WERI-Rb-1 (cell line): ENCODE measurements around the gene HSPH1.

Source experiments
- DNase-seq: peaks from one replicate; pipeline ENCODE4 v3.0.0-alpha.2; 2020
- H3K27ac ChIP-seq: fragments of 250-450 bp; sonication (Bioruptor Pico); 2 replicates; pipeline ENCODE4 v1.5.1; 2020; ENCODE audit warnings: mild to moderate bottlenecking, moderate library complexity
- H3K27me3 ChIP-seq: fragments of 250-450 bp; sonication (Bioruptor Pico); 2 replicates; pipeline ENCODE4 v1.5.1; 2021; ENCODE audit warnings: mild to moderate bottlenecking, low read depth, moderate library complexity; ENCODE audit not compliant: insufficient read depth, severe bottlenecking
- H3K36me3 ChIP-seq: fragments of 250-450 bp; sonication (Bioruptor Pico); 2 replicates; pipeline ENCODE4 v1.5.1; 2020; ENCODE audit warnings: mild to moderate bottlenecking, moderate library complexity
- H3K4me3 ChIP-seq: 2 replicates; pipeline ENCODE4 v1.5.1; 2011; ENCODE audit warnings: low read depth, mild to moderate bottlenecking, control low read depth, low read length
- H3K9me3 ChIP-seq: fragments of 250-450 bp; sonication (Bioruptor Pico); 2 replicates; pipeline ENCODE4 v1.5.1; 2021; ENCODE audit warnings: mild to moderate bottlenecking, moderate library complexity; ENCODE audit not compliant: severe bottlenecking
- TF ChIP-seq, protein P1 (sequence below): IDR thresholded peaks from 2 replicates; pipeline ENCODE4 v1.5.1; 2011; ENCODE audit warnings: low read depth, mild to moderate bottlenecking, control low read depth, inconsistent platforms, low read length

Gene HSPH1

DNA sequence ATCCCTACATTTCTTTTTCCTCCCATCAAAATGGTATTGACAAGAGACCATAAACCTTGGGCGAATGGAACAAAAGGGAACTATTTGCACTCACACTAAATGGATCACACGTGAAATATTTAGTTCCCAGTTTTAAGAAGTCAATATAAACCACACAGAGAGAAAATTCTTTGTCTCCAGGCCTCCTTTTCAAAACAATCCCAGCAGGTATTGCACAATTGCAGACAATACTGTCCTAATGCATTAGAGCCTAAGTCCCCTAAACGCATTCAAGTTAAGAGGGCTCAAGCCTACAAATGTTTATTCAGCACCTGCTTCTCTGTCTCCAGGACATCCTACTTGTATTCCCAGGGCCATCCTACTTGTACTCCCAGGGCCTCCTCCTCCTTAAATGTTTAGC, 36.8 kb upstream of the HSPH1 start:
- Histone ChIP-seq H3K36me3 (no peaks in the 10 kb centered on the region), H3K4me3 (no peak overlapping the region), H3K9me3 (no peaks in the 10 kb centered on the region), H3K27me3 (no peaks in the 10 kb centered on the region), H3K27ac (no peak overlapping the region)
- TF ChIP-seq, protein P1, sequence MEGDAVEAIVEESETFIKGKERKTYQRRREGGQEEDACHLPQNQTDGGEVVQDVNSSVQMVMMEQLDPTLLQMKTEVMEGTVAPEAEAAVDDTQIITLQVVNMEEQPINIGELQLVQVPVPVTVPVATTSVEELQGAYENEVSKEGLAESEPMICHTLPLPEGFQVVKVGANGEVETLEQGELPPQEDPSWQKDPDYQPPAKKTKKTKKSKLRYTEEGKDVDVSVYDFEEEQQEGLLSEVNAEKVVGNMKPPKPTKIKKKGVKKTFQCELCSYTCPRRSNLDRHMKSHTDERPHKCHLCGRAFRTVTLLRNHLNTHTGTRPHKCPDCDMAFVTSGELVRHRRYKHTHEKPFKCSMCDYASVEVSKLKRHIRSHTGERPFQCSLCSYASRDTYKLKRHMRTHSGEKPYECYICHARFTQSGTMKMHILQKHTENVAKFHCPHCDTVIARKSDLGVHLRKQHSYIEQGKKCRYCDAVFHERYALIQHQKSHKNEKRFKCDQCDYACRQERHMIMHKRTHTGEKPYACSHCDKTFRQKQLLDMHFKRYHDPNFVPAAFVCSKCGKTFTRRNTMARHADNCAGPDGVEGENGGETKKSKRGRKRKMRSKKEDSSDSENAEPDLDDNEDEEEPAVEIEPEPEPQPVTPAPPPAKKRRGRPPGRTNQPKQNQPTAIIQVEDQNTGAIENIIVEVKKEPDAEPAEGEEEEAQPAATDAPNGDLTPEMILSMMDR: no peak
- no peak for DNase-seq

DNA sequence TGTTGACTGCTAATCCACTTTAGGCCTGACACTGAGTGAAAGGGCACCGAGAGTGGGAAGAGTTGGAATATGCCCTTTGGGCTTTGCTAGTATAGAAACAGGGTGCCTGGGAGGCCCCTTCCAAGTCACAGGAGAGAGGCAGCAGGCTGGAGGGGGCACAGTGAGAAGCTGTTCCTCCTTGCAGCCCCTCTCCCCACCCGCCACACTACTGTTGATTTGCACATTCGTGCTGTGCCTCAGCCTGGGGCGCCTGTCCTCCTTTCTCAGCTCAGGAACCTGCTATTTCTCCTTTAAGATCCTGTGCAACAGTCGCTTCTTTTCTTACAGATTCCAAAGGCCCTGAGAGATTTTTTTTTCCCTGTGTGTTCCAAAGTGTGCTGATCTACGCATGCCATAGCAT, 35.3 kb upstream of the HSPH1 start:
- H3K36me3 ChIP-seq: no peaks in the 10 kb centered on the region
- H3K4me3 ChIP-seq: no peak overlapping the region
- TF ChIP-seq, protein P1: no peak
- no peaks in the 10 kb centered on the region for H3K9me3 ChIP-seq
- no peak for DNase-seq
- H3K27ac ChIP-seq: no peak overlapping the region
- no peaks in the 10 kb centered on the region for H3K27me3 ChIP-seq

DNA sequence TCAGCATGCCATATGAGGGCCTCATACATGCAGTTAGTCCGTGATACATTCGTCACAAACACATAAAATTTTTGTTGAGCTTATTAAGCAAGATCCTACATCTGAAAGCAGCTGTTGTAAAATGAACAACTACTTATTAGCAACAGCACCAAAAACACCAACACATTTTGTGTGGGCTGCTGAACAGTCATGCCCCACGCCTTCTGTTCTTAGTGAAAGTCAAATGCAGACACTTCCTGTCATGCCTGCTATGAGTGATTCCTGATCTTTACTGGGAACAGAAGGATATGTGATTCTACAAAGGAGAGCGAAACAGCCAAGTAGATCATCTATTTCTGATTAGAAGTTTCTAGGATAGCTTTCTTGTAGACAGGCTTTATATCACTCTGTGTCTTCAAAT, 33.9 kb upstream of the HSPH1 start:
- Histone ChIP-seq H3K9me3 (no peaks in the 10 kb centered on the region), H3K27me3 (no peaks in the 10 kb centered on the region), H3K27ac (no peak overlapping the region), H3K4me3 (no peak overlapping the region), H3K36me3 (no peaks in the 10 kb centered on the region)
- TF ChIP-seq, protein P1: no peak
- no peak for DNase-seq

DNA sequence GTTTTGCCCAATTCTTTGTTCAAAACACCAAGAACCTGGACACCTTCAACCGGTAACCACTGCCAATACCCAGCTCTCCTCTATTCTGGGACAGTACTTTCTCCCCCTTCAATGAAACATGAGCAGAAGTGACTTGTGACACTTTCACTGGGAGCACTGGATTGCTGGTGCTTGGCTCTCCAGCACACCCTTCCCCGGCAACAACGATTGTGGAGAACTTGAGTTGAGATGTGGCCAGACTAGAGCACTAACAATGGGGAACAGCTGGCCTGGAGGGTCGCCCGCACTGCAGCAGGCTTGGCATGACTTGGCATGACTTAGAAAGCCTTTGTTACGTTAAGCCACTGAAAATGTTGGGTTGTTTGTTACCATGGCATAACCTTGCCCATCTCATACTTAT, 30.6 kb upstream of the HSPH1 start:
- no peaks in the 10 kb centered on the region for H3K27me3 ChIP-seq
- no peak overlapping the region for H3K4me3 ChIP-seq
- no peak overlapping the region for H3K27ac ChIP-seq
- no peaks in the 10 kb centered on the region for H3K9me3 ChIP-seq
- no peaks in the 10 kb centered on the region for H3K36me3 ChIP-seq
- TF ChIP-seq, protein P1: no peak
- DNase-seq: no peak

DNA sequence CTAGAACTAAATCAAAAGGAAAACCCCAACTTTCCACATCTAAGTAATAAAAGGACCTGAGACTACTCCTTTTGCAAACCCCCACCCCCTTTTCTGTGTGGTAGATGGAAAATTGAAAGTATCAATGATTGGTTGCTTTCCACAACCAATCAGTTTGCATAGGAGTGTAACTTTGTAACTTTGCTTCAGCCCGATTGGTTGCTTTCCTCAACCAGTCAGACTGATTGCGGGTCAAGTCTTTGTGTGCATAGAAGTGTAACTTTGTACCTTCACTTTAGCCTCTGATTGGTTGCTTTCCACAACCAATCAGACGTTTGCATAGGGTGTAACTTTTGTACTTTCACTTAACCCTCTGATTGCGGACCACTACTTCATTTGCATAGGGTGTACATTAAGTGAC, 30.0 kb upstream of the HSPH1 start:
- no peaks in the 10 kb centered on the region for H3K27me3 ChIP-seq
- H3K4me3 ChIP-seq: no peak overlapping the region
- TF ChIP-seq, protein P1: no peak
- H3K9me3 ChIP-seq: no peaks in the 10 kb centered on the region
- no peak overlapping the region for H3K27ac ChIP-seq
- no peaks in the 10 kb centered on the region for H3K36me3 ChIP-seq
- no peak for DNase-seq

DNA sequence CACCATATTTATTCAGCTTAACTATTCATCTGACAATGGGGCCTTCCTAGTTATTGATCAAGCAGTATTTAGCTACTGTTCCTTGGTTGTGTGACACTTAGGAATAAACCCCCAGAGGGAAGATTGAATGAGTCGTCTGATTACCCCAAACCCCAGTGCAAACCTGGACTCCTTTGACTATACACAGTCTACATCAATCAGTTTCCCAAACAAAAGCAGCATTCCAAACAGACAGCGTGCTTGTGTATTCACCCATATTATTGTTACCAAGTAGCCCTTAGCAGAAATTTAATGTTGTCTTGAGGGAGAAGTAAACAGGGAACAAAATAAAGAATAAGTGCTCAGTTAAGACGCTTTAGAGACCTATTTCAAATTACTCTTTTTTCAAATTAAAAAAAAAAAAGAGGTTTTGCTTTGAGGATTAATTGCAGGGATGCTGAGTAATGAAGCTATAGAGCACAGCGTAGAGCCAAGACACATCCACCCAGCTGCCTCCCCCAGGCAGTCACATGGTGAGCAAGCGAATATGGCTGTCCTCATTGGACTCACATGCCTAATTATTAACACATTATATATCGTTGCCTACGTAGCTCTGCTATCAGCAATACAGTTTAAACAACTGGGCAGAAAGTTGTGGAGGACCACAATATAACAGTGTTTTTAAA, 23.4 kb upstream of the HSPH1 start:
- Histone ChIP-seq H3K9me3 (no peaks in the 10 kb centered on the region), H3K27ac (no peak overlapping the region), H3K4me3 (no peak overlapping the region), H3K36me3 (no peaks in the 10 kb centered on the region), H3K27me3 (no peaks in the 10 kb centered on the region)
- TF ChIP-seq, protein P1: no peak
- DNase-seq: no peak
